Measurements from ENCODE around the gene TLCD2.

- no peak for TF ChIP-seq RAD21 (IDR thresholded peaks at IDR 0.05; ENCODE audit: low read depth)
- TF ChIP-seq MAX (IDR thresholded peaks at IDR 0.05) = no peak
- no peak for TF ChIP-seq EP300 (IDR thresholded peaks at IDR 0.05; ENCODE audit: borderline replicate concordance)
- no peak for TF ChIP-seq TEAD4 (IDR thresholded peaks at IDR 0.05)
- no peak for TF ChIP-seq TCF12 (IDR thresholded peaks at IDR 0.05; ENCODE audit: low read depth)
- no peak for TF ChIP-seq REST (IDR thresholded peaks at IDR 0.05; ENCODE audit: low read depth)
- TF ChIP-seq CREB1 (IDR thresholded peaks at IDR 0.05; ENCODE audit: low read depth) = no peak
- TF ChIP-seq YY1 (IDR thresholded peaks at IDR 0.05; ENCODE audit: low read depth) = no peak
- no peak for TF ChIP-seq CEBPB (IDR thresholded peaks at IDR 0.05)
- TF ChIP-seq TAF1 (IDR thresholded peaks at IDR 0.05; ENCODE audit: low read depth) = no peak
Observed at GRCh38 chr17:1755252-1755826, 45.2 kb upstream of the TLCD2 start.
